ENCODE data around the gene ADGRD1.
"Not testable (repeated sequence)": the region's sequence is repeated elsewhere in the genome, so short reads cannot be mapped to it uniquely, and the experiment has no call there.

ADGRD1 gene

GRCh38 chr12:131071950-131072349 is 118.2 kb downstream of the ADGRD1 start:
- not testable (repeated sequence) for DNase-seq (ENCODE audit: low read depth)

GRCh38 chr12:131072451-131073230 is 118.9 kb downstream of the ADGRD1 start:
- DNase-seq (ENCODE audit: low read depth) = no peak

GRCh38 chr12:131074221-131075083 is 120.7 kb downstream of the ADGRD1 start:
- DNase-seq (ENCODE audit: low read depth) = no peak

GRCh38 chr12:131075194-131075593 is 121.5 kb downstream of the ADGRD1 start:
- DNase-seq (ENCODE audit: low read depth) = no peak

GRCh38 chr12:131075611-131076010 is 121.9 kb downstream of the ADGRD1 start:
- DNase-seq (ENCODE audit: low read depth) = no peak

- DNase-seq (ENCODE audit: low read depth) = no peak
These were observed 122.6 kb downstream of the ADGRD1 start for GRCh38 chr12:131076296-131076695.

- DNase-seq (ENCODE audit: low read depth) = no peak
These were observed 123.4 kb downstream of the ADGRD1 start for GRCh38 chr12:131076791-131077747.

- no peak for DNase-seq (ENCODE audit: low read depth)
These were observed 124.3 kb downstream of the ADGRD1 start for GRCh38 chr12:131077931-131078391.

GRCh38 chr12:131082290-131083194 is 128.8 kb downstream of the ADGRD1 start:
- no peak for DNase-seq (ENCODE audit: low read depth)

GRCh38 chr12:131084341-131085011 is 130.8 kb downstream of the ADGRD1 start:
- no peak for DNase-seq (ENCODE audit: low read depth)

- DNase-seq (ENCODE audit: low read depth) = no peak
These were observed 131.6 kb downstream of the ADGRD1 start for GRCh38 chr12:131085125-131085815.

- DNase-seq (ENCODE audit: low read depth) = no peak
These were observed 132.3 kb downstream of the ADGRD1 start for GRCh38 chr12:131085816-131086591.

GRCh38 chr12:131087302-131087818 is 133.7 kb downstream of the ADGRD1 start:
- DNase-seq (ENCODE audit: low read depth) = no peak

GRCh38 chr12:131087991-131088700 is 134.4 kb downstream of the ADGRD1 start:
- DNase-seq (ENCODE audit: low read depth) = no peak

GRCh38 chr12:131088701-131089530 is 135.2 kb downstream of the ADGRD1 start:
- DNase-seq (ENCODE audit: low read depth) = no peak

GRCh38 chr12:131089531-131090273 is 136.0 kb downstream of the ADGRD1 start:
- DNase-seq (ENCODE audit: low read depth) = no peak
